GM12872 (cell line): ENCODE data around the gene GRM4.

Source experiments
- CTCF ChIP-seq: IDR thresholded peaks from 3 replicates; pipeline ENCODE4 v1.5.1; 2011; ENCODE audit warnings: low read depth, mild to moderate bottlenecking, low read length, moderate library complexity; ENCODE audit not compliant: insufficient read depth

Gene GRM4

GRCh38 chr6:34055223-34055933 is 90.5 kb downstream of the GRM4 start:
- peak; percentile 97 for TF ChIP-seq CTCF

GRCh38 chr6:34053721-34054120 is 92.2 kb downstream of the GRM4 start:
- TF ChIP-seq CTCF, result no peak

GRCh38 chr6:34052918-34053608 is 92.8 kb downstream of the GRM4 start:
- no peak for TF ChIP-seq CTCF

- TF ChIP-seq CTCF, result no peak
Observed at GRCh38 chr6:34052071-34052825, 93.6 kb downstream of the GRM4 start.

GRCh38 chr6:34051331-34051919 is 94.5 kb downstream of the GRM4 start:
- no peak for TF ChIP-seq CTCF

GRCh38 chr6:34050691-34051090 is 95.2 kb downstream of the GRM4 start:
- no peak for TF ChIP-seq CTCF
